ENCODE measurements around the gene CADM2.

- TF ChIP-seq CTCF (IDR thresholded peaks at IDR 0.05) (no peak), POLR2A (IDR thresholded peaks at IDR 0.05) (no peak)
Measured at GRCh38 chr3:86047161-86047560, 1088.4 kb downstream of the CADM2 start.
